H1 (cell line): ENCODE data around the gene PPP2R1A. TPM values are rescaled to one million over a fixed set of nuclear protein-coding genes. Genes with fewer than 3 reads are reported as not detected.

Experiments
- CTCF ChIA-PET: fragments of 300-600 bp; sonication (Branson Sonifier 250); formaldehyde crosslinking; loops from one replicate; lab custom pipeline; 2021; ENCODE audit not compliant: partially characterized antibody; lab: Charles Lee
- POLR2A ChIA-PET: fragments of 300-600 bp; sonication (Branson Sonifier 250); formaldehyde crosslinking; loops from one replicate; lab custom pipeline; 2021; ENCODE audit warnings: inconsistent platforms; ENCODE audit not compliant: partially characterized antibody; lab: Charles Lee
- DNase-seq, 2 experiments: peaks; one replicate each; pipeline versions ENCODE4 v3.0.0 to v3.0.0-alpha.2; 2010 to 2022; ENCODE audit warnings: low spot score in 2 of 2, low read depth in 1 of 2, mixed read lengths in 1 of 2
- FAIRE-seq: peaks from 2 replicates; lab custom pipeline; 2011; peaks lifted over from hg19 to GRCh38; lab: Jason Lieb, UNC
- H2AFZ ChIP-seq: 2 replicates; pipeline ENCODE4 v1.8.1; 2012; ENCODE audit warnings: low read length, inconsistent platforms
- H2AK5ac ChIP-seq: 2 replicates; pipeline ENCODE4 v1.6.1; 2013; ENCODE audit warnings: low read depth, low read length
- H2BK120ac ChIP-seq: replicated peaks from 2 replicates; pipeline ENCODE3; 2013; ENCODE audit warnings: low read depth, low read length, inconsistent platforms
- H2BK12ac ChIP-seq: 2 replicates; pipeline ENCODE4 v1.6.1; 2013; ENCODE audit warnings: low read depth, low read length
- H2BK15ac ChIP-seq: 2 replicates; pipeline ENCODE4 v1.6.1; 2013; ENCODE audit warnings: low read length
- H2BK20ac ChIP-seq: 2 replicates; pipeline ENCODE4 v1.6.1; 2013; ENCODE audit warnings: low read length
- H2BK5ac ChIP-seq: 2 replicates; pipeline ENCODE4 v1.6.1; 2013; ENCODE audit warnings: low read depth, low read length
- H3K14ac ChIP-seq: 2 replicates; pipeline ENCODE4 v1.6.1; 2013; ENCODE audit warnings: inconsistent platforms; ENCODE audit not compliant: insufficient read length
- H3K18ac ChIP-seq: 2 replicates; pipeline ENCODE4 v1.6.1; 2013; ENCODE audit warnings: low read length; ENCODE audit errors: extremely low read depth
- H3K23ac ChIP-seq: 2 replicates; pipeline ENCODE4 v1.6.1; 2013; ENCODE audit warnings: inconsistent platforms; ENCODE audit not compliant: insufficient read length
- H3K23me2 ChIP-seq: 2 replicates; pipeline ENCODE4 v1.6.1; 2013; ENCODE audit warnings: low read depth, low read length
- H3K27ac ChIP-seq: 2 replicates; pipeline ENCODE4 v1.6.1; 2011; ENCODE audit warnings: low read depth, low read length, inconsistent platforms
- H3K27me3 ChIP-seq, 4 experiments: replicated peaks in 1 of 4; 1 replicate in 1 of 4; 2 replicates in 3 of 4; pipeline versions ENCODE4 v1.6.1 to v1.8.1; 2011 to 2013; ENCODE audit warnings: low read length in 3 of 4, mild to moderate bottlenecking in 3 of 4, inconsistent platforms in 2 of 4, mixed read lengths in 2 of 4, moderate library complexity in 1 of 4; ENCODE audit not compliant: control insufficient read depth in 3 of 4, insufficient read depth in 3 of 4; ENCODE audit errors: extremely low read depth in 1 of 4
- H3K36me3 ChIP-seq, 4 experiments: 2 replicates each; pipeline versions ENCODE4 v1.6.1 to v1.8.1; 2011 to 2013; ENCODE audit warnings: mild to moderate bottlenecking in 4 of 4, low read length in 3 of 4, moderate library complexity in 2 of 4, control low read depth in 1 of 4, inconsistent platforms in 1 of 4; ENCODE audit not compliant: insufficient read depth in 4 of 4, control insufficient read depth in 2 of 4
- H3K4ac ChIP-seq: replicated peaks from 2 replicates; pipeline ENCODE3; 2013; ENCODE audit warnings: low read length, low read depth, mixed read lengths, inconsistent platforms; ENCODE audit not compliant: insufficient read length
- H3K4me1 ChIP-seq, 4 experiments: replicated peaks in 1 of 4; 1 replicate in 1 of 4; 2 replicates in 3 of 4; pipeline versions ENCODE4 v1.6.1 to v1.8.1; 2011 to 2013; ENCODE audit warnings: low read length in 3 of 4, inconsistent platforms in 2 of 4, mixed read lengths in 1 of 4; ENCODE audit not compliant: insufficient read depth in 4 of 4, control insufficient read depth in 3 of 4
- H3K4me2 ChIP-seq, 2 experiments: 2 replicates each; pipeline versions ENCODE4 v1.6.1 to v1.8.1; 2011 to 2013; ENCODE audit warnings: low read depth in 2 of 2, low read length in 2 of 2, control low read depth in 1 of 2, inconsistent platforms in 1 of 2, mild to moderate bottlenecking in 1 of 2; ENCODE audit not compliant: insufficient read depth in 1 of 2
- H3K4me3 ChIP-seq, 4 experiments: fragments of 200-600, 300-600 bp in 1 of 4; sonication (generic), shearing (Covaris generic), sonication (Bioruptor Twin) in 1 of 4; 2 replicates each; pipeline versions ENCODE4 v1.5.1 to v1.8.1; 2011 to 2016; ENCODE audit warnings: low read length in 4 of 4, low read depth in 3 of 4, control low read depth in 2 of 4, inconsistent platforms in 2 of 4, mild to moderate bottlenecking in 2 of 4, mixed read lengths in 1 of 4, moderate library complexity in 1 of 4; ENCODE audit not compliant: insufficient read depth in 2 of 4; ENCODE audit errors: extremely low read depth in 1 of 4
- H3K56ac ChIP-seq: replicated peaks from 2 replicates; pipeline ENCODE3; 2013; ENCODE audit warnings: low read depth, mild to moderate bottlenecking, mixed read lengths, low read length, inconsistent platforms; ENCODE audit not compliant: insufficient read length
- H3K79me1 ChIP-seq: 2 replicates; pipeline ENCODE4 v1.6.1; 2013; ENCODE audit warnings: low read depth, low read length, control low read depth
- H3K79me2 ChIP-seq, 2 experiments: 2 replicates each; pipeline versions ENCODE4 v1.6.1 to v1.8.1; 2012 to 2013; ENCODE audit warnings: low read length in 2 of 2, mild to moderate bottlenecking in 2 of 2, inconsistent platforms in 1 of 2; ENCODE audit not compliant: insufficient read depth in 2 of 2, control insufficient read depth in 1 of 2
- H3K9ac ChIP-seq, 4 experiments: replicated peaks in 1 of 4; 1 replicate in 1 of 4; 2 replicates in 3 of 4; pipeline versions ENCODE4 v1.6.1 to v1.8.1; 2011 to 2013; ENCODE audit warnings: low read depth in 3 of 4, low read length in 3 of 4, control low read depth in 2 of 4, mild to moderate bottlenecking in 2 of 4, moderate library complexity in 2 of 4, inconsistent platforms in 1 of 4; ENCODE audit errors: extremely low read depth in 1 of 4
- H3K9me3 ChIP-seq, 2 experiments: 2 replicates each; pipeline versions ENCODE4 v1.6.1 to v1.8.1; 2012 to 2013; ENCODE audit warnings: mild to moderate bottlenecking in 2 of 2, moderate library complexity in 2 of 2, control low read depth in 1 of 2, inconsistent platforms in 1 of 2, low read depth in 1 of 2, low read length in 1 of 2, mixed read lengths in 1 of 2; ENCODE audit not compliant: insufficient read depth in 2 of 2
- H4K20me1 ChIP-seq, 2 experiments: replicated peaks in 1 of 2; 2 replicates each; pipeline versions ENCODE3 to v1.8.1; 2011 to 2013; ENCODE audit warnings: inconsistent platforms in 2 of 2, low read length in 2 of 2, mild to moderate bottlenecking in 1 of 2; ENCODE audit not compliant: insufficient read depth in 2 of 2, control insufficient read depth in 1 of 2
- H4K5ac ChIP-seq: 2 replicates; pipeline ENCODE4 v1.6.1; 2013; ENCODE audit warnings: low read length, low read depth, mixed read lengths, inconsistent platforms; ENCODE audit not compliant: insufficient read length
- H4K8ac ChIP-seq: 2 replicates; pipeline ENCODE4 v1.8.0; 2013; ENCODE audit warnings: mild to moderate bottlenecking, moderate library complexity, low read length, inconsistent platforms; ENCODE audit not compliant: insufficient read depth; ENCODE audit errors: extremely low read depth
- H4K91ac ChIP-seq: replicated peaks from 2 replicates; pipeline ENCODE3; 2013; ENCODE audit warnings: low read length, mixed read lengths, inconsistent platforms; ENCODE audit not compliant: insufficient read length
- CTCF ChIP-seq, 3 experiments: IDR thresholded peaks; 1 replicate in 2 of 3; 2 replicates in 1 of 3; pipeline versions ENCODE4 v1.5.1 to v1.6.1; 2011; ENCODE audit warnings: low read length in 3 of 3, mild to moderate bottlenecking in 3 of 3, inconsistent platforms in 2 of 3, low read depth in 1 of 3, moderate library complexity in 1 of 3; ENCODE audit not compliant: insufficient read depth in 1 of 3; ENCODE audit errors: control extremely low read depth in 1 of 3
- HDAC2 ChIP-seq, 2 experiments: fragments of 300-600 bp in 1 of 2; sonication (generic) in 1 of 2; IDR thresholded peaks; 2 replicates each; pipeline ENCODE4 v1.6.1; 2011 to 2012; ENCODE audit warnings: low read depth in 2 of 2, low read length in 2 of 2, mild to moderate bottlenecking in 2 of 2, moderate library complexity in 2 of 2, borderline replicate concordance in 1 of 2, inconsistent platforms in 1 of 2
- NANOG ChIP-seq: IDR thresholded peaks from 2 replicates; pipeline ENCODE4 v1.6.1; 2011; ENCODE audit warnings: low read length, low read depth, mild to moderate bottlenecking, inconsistent platforms; ENCODE audit not compliant: insufficient read depth, poor library complexity, severe bottlenecking
- SAP30 ChIP-seq: fragments of 300-600 bp; sonication (generic); IDR thresholded peaks from 2 replicates; pipeline ENCODE4 v1.7.1; 2012; ENCODE audit warnings: low read length, moderate library complexity, mild to moderate bottlenecking, inconsistent platforms; ENCODE audit not compliant: insufficient read depth, insufficient replicate concordance
- SRF ChIP-seq: IDR thresholded peaks from 2 replicates; pipeline ENCODE4 v1.6.1; 2011; ENCODE audit warnings: mild to moderate bottlenecking, low read depth, low read length, moderate library complexity
- WGBS, 2 experiments: shearing (Covaris generic) in 1 of 2; methylation state at CpG; one replicate each; pipeline versions ENCODE4 v1.1.6 to v1.1.7; 2013 to 2015; ENCODE audit warnings: low lambda C conversion rate in 2 of 2, mixed read lengths in 2 of 2, inconsistent platforms in 1 of 2, low coverage in 1 of 2, missing lambda C conversion rate in 1 of 2; ENCODE audit not compliant: insufficient replicate concordance in 2 of 2, insufficient coverage in 1 of 2, insufficient read length in 1 of 2; ENCODE audit errors: extremely low coverage in 1 of 2, missing lambda C conversion rate in 1 of 2; 5-methylcytosine and 5-hydroxymethylcytosine counted together
- polyA plus RNA-seq, 7 experiments: library from polyadenylated mRNA; depleted of rRNA in 3 of 7; stranded (reverse) in 5 of 7; unstranded in 2 of 7; fragments of >200 nt in 5 of 7; fragments of 200-250 nt in 2 of 7; gene quantifications; 1 replicate in 5 of 7; 2 replicates in 1 of 7; 4 replicates in 1 of 7; pipeline versions ENCODE4 v1.2.1 to v1.2.3, GENCODE V29; 2011 to 2013; ENCODE audit warnings: missing spikeins in 2 of 7, mixed read lengths in 2 of 7
- total RNA-seq: library from RNA; stranded (reverse); fragmentation: NEBNext Ultra II Directional; extraction: Animal tissue kit (Norgen Biotek cat#: 25700); gene quantifications from 2 replicates; pipeline ENCODE4 v1.2.1, GENCODE V29; 2021

Gene PPP2R1A
- total and polyA plus RNA-seq, 2 of the 8 experiments (the other 6 are each of a cell fraction or from before 2014, with no cell fraction given) = 380 to 382 TPM

GRCh38 chr19:52221031-52221430, 31.2 kb downstream of the PPP2R1A start:
- Histone ChIP-seq H3K56ac (no peak overlapping the region), H4K91ac (no peak overlapping the region), H3K79me1 (no peaks in the 10 kb centered on the region; the same call in 1 of the 2 replicates), H3K79me2 (no peaks in the 10 kb centered on the region; a peak in 1 of 4 replicates), H3K4ac (no peak overlapping the region), H3K4me1 (no peaks in the 10 kb centered on the region), H4K5ac (no peak overlapping the region), H3K23ac (no peak overlapping the region), H3K36me3 (peaks cover 47 to 95% (median 86%) of the 10 kb centered on the region in 4 experiments), H3K4me3 (no peak overlapping the region), H3K9ac (no peak overlapping the region), H2AFZ (no peak overlapping the region), H3K23me2 (no peaks in the 10 kb centered on the region), H2BK12ac (no peak overlapping the region), H3K27ac (no peak overlapping the region), H2BK20ac (no peak overlapping the region), H3K4me2 (no peak overlapping the region), H2BK15ac (no peak overlapping the region), H2BK5ac (no peak overlapping the region), H2AK5ac (no peak overlapping the region), H4K20me1 (peaks cover 0 to 11% of the 10 kb centered on the region in 2 experiments), H4K8ac (no peak overlapping the region; the same call in 1 of the 2 replicates), H3K14ac (no peak overlapping the region), H3K18ac (no peak overlapping the region), H2BK120ac (no peak overlapping the region), H3K9me3 (no peaks in the 10 kb centered on the region), H3K27me3 (no peaks in the 10 kb centered on the region)
- ChIA-PET CTCF (interaction anchor here (0.7 kb wide), 1 partner anchor 403 kb away, joined by 3 read pairs; no protein-coding TSS in a partner anchor), POLR2A (interaction anchor here (0.8 kb wide), 1 partner anchor 9 kb away, joined by 3 read pairs; no protein-coding TSS in a partner anchor)
- FAIRE-seq = no peak
- WGBS, 2 experiments = 93% methylated on average over 6 of the region's 6 CpGs; no CpG with 5 or more reads in 1 of the 2 experiments
- no peak for TF ChIP-seq CTCF (IDR thresholded peaks at IDR 0.05; ENCODE audit: control extremely low read depth in 1 of 3, insufficient read depth in 1 of 3, low read depth in 1 of 3, low read length in 3 of 3)
- TF ChIP-seq NANOG = no peak
- TF ChIP-seq HDAC2 (IDR thresholded peaks at IDR 0.05; ENCODE audit: borderline replicate concordance in 1 of 2, low read depth in 2 of 2, low read length in 2 of 2) = no peak
- no peak for TF ChIP-seq SAP30
- TF ChIP-seq SRF = no peak
- no peak for DNase-seq
